ENCODE results near the gene TTLL8.

Gene TTLL8

GRCh38 chr22:50031189-50032091, 26.7 kb downstream of the TTLL8 start:
- ChIA-PET POLR2A (interaction anchor here (0.5 to 1.2 kb wide), 2 partner anchors 60 to 64 kb away, joined by 3 to 4 read pairs; no protein-coding TSS in a partner anchor), CTCF (interaction anchor here (0.5 to 3.6 kb wide), 21 partner anchors 10 to 263 kb away, joined by 3 to 67 read pairs (median 4); no protein-coding TSS in a partner anchor)

GRCh38 chr22:50030297-50031188, 27.6 kb downstream of the TTLL8 start:
- Histone ChIP-seq H3K9me3 (ENCODE audit: control insufficient read depth, insufficient read depth, low read depth, low read length) (no peaks in the 10 kb centered on the region), H3K4me3 (ENCODE audit: low read depth, low read length) (no peak overlapping the region), H3K4me1 (ENCODE audit: control insufficient read depth, insufficient read depth, low read length) (no peaks in the 10 kb centered on the region), H3K36me3 (ENCODE audit: control insufficient read depth in 2 of 2, insufficient read depth in 1 of 2, low read length in 2 of 2) (no peaks in the 10 kb centered on the region), H3K27ac (ENCODE audit: extremely low read depth, low read depth, low read length) (no peak overlapping the region; the same call in 1 of the 2 replicates)
- ChIA-PET CTCF (interaction anchor here (0.5 to 3.6 kb wide), 48 partner anchors 10 to 305 kb away, joined by 3 to 67 read pairs (median 4); partner anchors contain the start of genes ALG12 and CRELD2), POLR2A (interaction anchor here (0.5 to 1.2 kb wide), 7 partner anchors 59 to 97 kb away, joined by 3 to 4 read pairs (median 4); partner anchors contain the start of gene PIM3)
- TF ChIP-seq ZNF155 (tag by site-specific recombination; IDR thresholded peaks at IDR 0.05) = no peak
- no peak for TF ChIP-seq REPIN1 (tag by site-specific recombination; IDR thresholded peaks at IDR 0.05; ENCODE audit: low read depth)
- TF ChIP-seq EGR2 (tag by site-specific recombination; IDR thresholded peaks at IDR 0.05; ENCODE audit: low read depth) = no peak
- 0 out of 2 replicates have a peak, but pooled peaks have one; percentile 39 for TF ChIP-seq ZNF501 (tag by site-specific recombination; IDR thresholded peaks at IDR 0.05)
- TF ChIP-seq PRDM4 (tag by site-specific recombination; IDR thresholded peaks at IDR 0.05) = no peak
- 0 out of 2 replicates have a peak, but pooled peaks have one; percentile 61 for TF ChIP-seq KLF17 (tag by site-specific recombination; IDR thresholded peaks at IDR 0.05)
- TF ChIP-seq ZNF529 (tag by site-specific recombination; IDR thresholded peaks at IDR 0.05; ENCODE audit: insufficient replicate concordance) = no peak
- peak; percentile 49 for TF ChIP-seq ZBTB8A (tag by site-specific recombination; IDR thresholded peaks at IDR 0.05)
- TF ChIP-seq ZBTB7A (tag by site-specific recombination; IDR thresholded peaks at IDR 0.05; ENCODE audit: low read depth) = 0 out of 2 replicates have a peak, but pooled peaks have one; percentile 20
- TF ChIP-seq ZSCAN23 (tag by site-specific recombination; IDR thresholded peaks at IDR 0.05) = no peak
- TF ChIP-seq ZEB2 (tag by site-specific recombination; IDR thresholded peaks at IDR 0.05) = peak; percentile 38; the same call in 1 of the 2 replicates
- TF ChIP-seq ZNF560 (tag by site-specific recombination; IDR thresholded peaks at IDR 0.05; ENCODE audit: borderline replicate concordance) = peak; percentile 83; the same call in 1 of the 2 replicates
- peak; percentile 81 for TF ChIP-seq ZNF654 (tag by site-specific recombination; IDR thresholded peaks at IDR 0.05; ENCODE audit: low read depth)
- TF ChIP-seq PRDM6 (tag by site-specific recombination; IDR thresholded peaks at IDR 0.05) = no peak
- peak; percentile 42 for TF ChIP-seq GLIS1 (tag by site-specific recombination; IDR thresholded peaks at IDR 0.05)

More at GRCh38 chr22:50031189-50032091, 26.7 kb downstream of the TTLL8 start:
- TF ChIP-seq, protein P1, sequence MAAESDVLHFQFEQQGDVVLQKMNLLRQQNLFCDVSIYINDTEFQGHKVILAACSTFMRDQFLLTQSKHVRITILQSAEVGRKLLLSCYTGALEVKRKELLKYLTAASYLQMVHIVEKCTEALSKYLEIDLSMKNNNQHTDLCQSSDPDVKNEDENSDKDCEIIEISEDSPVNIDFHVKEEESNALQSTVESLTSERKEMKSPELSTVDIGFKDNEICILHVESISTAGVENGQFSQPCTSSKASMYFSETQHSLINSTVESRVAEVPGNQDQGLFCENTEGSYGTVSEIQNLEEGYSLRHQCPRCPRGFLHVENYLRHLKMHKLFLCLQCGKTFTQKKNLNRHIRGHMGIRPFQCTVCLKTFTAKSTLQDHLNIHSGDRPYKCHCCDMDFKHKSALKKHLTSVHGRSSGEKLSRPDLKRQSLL (tag by site-specific recombination; IDR thresholded peaks at IDR 0.05) = no peak
- TF ChIP-seq ZNF701 (tag by site-specific recombination; IDR thresholded peaks at IDR 0.05) (no peak), KLF1 (tag by site-specific recombination; IDR thresholded peaks at IDR 0.05) (peak; percentile 18; the same call in 1 of the 2 replicates)
- TF ChIP-seq, protein P2, sequence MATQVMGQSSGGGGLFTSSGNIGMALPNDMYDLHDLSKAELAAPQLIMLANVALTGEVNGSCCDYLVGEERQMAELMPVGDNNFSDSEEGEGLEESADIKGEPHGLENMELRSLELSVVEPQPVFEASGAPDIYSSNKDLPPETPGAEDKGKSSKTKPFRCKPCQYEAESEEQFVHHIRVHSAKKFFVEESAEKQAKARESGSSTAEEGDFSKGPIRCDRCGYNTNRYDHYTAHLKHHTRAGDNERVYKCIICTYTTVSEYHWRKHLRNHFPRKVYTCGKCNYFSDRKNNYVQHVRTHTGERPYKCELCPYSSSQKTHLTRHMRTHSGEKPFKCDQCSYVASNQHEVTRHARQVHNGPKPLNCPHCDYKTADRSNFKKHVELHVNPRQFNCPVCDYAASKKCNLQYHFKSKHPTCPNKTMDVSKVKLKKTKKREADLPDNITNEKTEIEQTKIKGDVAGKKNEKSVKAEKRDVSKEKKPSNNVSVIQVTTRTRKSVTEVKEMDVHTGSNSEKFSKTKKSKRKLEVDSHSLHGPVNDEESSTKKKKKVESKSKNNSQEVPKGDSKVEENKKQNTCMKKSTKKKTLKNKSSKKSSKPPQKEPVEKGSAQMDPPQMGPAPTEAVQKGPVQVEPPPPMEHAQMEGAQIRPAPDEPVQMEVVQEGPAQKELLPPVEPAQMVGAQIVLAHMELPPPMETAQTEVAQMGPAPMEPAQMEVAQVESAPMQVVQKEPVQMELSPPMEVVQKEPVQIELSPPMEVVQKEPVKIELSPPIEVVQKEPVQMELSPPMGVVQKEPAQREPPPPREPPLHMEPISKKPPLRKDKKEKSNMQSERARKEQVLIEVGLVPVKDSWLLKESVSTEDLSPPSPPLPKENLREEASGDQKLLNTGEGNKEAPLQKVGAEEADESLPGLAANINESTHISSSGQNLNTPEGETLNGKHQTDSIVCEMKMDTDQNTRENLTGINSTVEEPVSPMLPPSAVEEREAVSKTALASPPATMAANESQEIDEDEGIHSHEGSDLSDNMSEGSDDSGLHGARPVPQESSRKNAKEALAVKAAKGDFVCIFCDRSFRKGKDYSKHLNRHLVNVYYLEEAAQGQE (tag by site-specific recombination; IDR thresholded peaks at IDR 0.05) = 0 out of 2 replicates have a peak, but pooled peaks have one; percentile 24
- H3K27ac ChIP-seq (ENCODE audit: extremely low read depth, low read depth, low read length) = no peak overlapping the region
- H3K9me3 ChIP-seq (ENCODE audit: control insufficient read depth, insufficient read depth, low read depth, low read length) = no peaks in the 10 kb centered on the region
- H3K4me3 ChIP-seq (ENCODE audit: low read depth, low read length) = no peak overlapping the region
- no peaks in the 10 kb centered on the region for H3K4me1 ChIP-seq (ENCODE audit: control insufficient read depth, insufficient read depth, low read length)
- H3K36me3 ChIP-seq (ENCODE audit: control insufficient read depth in 2 of 2, insufficient read depth in 1 of 2, low read length in 2 of 2) = no peaks in the 10 kb centered on the region

All from HEK293 (cell line).